Chondrocyte (in vitro differentiated cells): Measurements from ENCODE around the gene FBN2. TPM values are rescaled to one million over a fixed set of nuclear protein-coding genes. Genes with fewer than 3 reads are reported as not detected.

ENCODE experiments used
- DNase-seq: peaks from one replicate; pipeline ENCODE4 v3.0.0; 2021; ENCODE audit warnings: mixed read lengths, low spot score
- H3K27ac Mint-ChIP-seq: one replicate; pipeline ENCODE4 v1.8.0; 2021; ENCODE audit warnings: mild to moderate bottlenecking, moderate library complexity, mixed read lengths; ENCODE audit not compliant: unreplicated experiment
- H3K27me3 Mint-ChIP-seq: 2 replicates; pipeline ENCODE4 v1.8.0; 2021; ENCODE audit warnings: low read depth, mixed read lengths
- H3K36me3 Mint-ChIP-seq: 2 replicates; pipeline ENCODE4 v1.8.0; 2021; ENCODE audit warnings: low read depth, mixed read lengths
- H3K4me1 Mint-ChIP-seq: 2 replicates; pipeline ENCODE4 v1.8.0; 2021; ENCODE audit warnings: low read depth, mild to moderate bottlenecking, mixed read lengths
- H3K4me3 Mint-ChIP-seq: one replicate; pipeline ENCODE4 v1.8.0; 2021; ENCODE audit warnings: mild to moderate bottlenecking, moderate library complexity, mixed read lengths; ENCODE audit not compliant: unreplicated experiment
- H3K9me3 Mint-ChIP-seq: 2 replicates; pipeline ENCODE4 v1.8.0; 2021; ENCODE audit warnings: low read depth, mixed read lengths
- CTCF ChIP-seq: fragments of 200-600 bp; sonication (generic); IDR thresholded peaks from 2 replicates; pipeline ENCODE4 v1.5.0; 2021; ENCODE audit warnings: antibody characterized with exemption, mild to moderate bottlenecking, moderate library complexity
- total RNA-seq: library from RNA; stranded (reverse); gene quantifications from 3 replicates; pipeline ENCODE4 v1.2.1, GENCODE V29; 2021

FBN2 gene
- total RNA-seq, 1 donor from 2014 or later = 311 TPM

GRCh38 chr5:128414469-128414868, 123.6 kb downstream of the FBN2 start:
- H3K27me3 Mint-ChIP-seq = no peaks in the 10 kb centered on the region
- H3K27ac Mint-ChIP-seq = no peak overlapping the region
- H3K9me3 Mint-ChIP-seq = peaks cover 20% of the 10 kb centered on the region
- no peak for DNase-seq
- peaks cover 30% of the 10 kb centered on the region for H3K36me3 Mint-ChIP-seq
- H3K4me1 Mint-ChIP-seq = peaks cover 40% of the 10 kb centered on the region
- TF ChIP-seq CTCF = no peak
- no peak overlapping the region for H3K4me3 Mint-ChIP-seq

- TF ChIP-seq CTCF = no peak
- peak overlapping the region; percentile 46 for H3K27ac Mint-ChIP-seq
- peaks cover 28% of the 10 kb centered on the region for H3K36me3 Mint-ChIP-seq
- peaks cover 18% of the 10 kb centered on the region for H3K9me3 Mint-ChIP-seq
- no peak for DNase-seq
- no peaks in the 10 kb centered on the region for H3K27me3 Mint-ChIP-seq
- no peak overlapping the region for H3K4me3 Mint-ChIP-seq
- peaks cover 51% of the 10 kb centered on the region for H3K4me1 Mint-ChIP-seq
These were observed 124.7 kb downstream of the FBN2 start for GRCh38 chr5:128413356-128413755.

GRCh38 chr5:128412145-128412930, 125.7 kb downstream of the FBN2 start:
- no peak for DNase-seq
- H3K9me3 Mint-ChIP-seq = peaks cover 16% of the 10 kb centered on the region
- no peak for TF ChIP-seq CTCF
- no peaks in the 10 kb centered on the region for H3K27me3 Mint-ChIP-seq
- H3K27ac Mint-ChIP-seq = peak overlapping the region; percentile 46
- H3K4me3 Mint-ChIP-seq = no peak overlapping the region
- H3K4me1 Mint-ChIP-seq = peaks cover 57% of the 10 kb centered on the region
- H3K36me3 Mint-ChIP-seq = peaks cover 25% of the 10 kb centered on the region

GRCh38 chr5:128409166-128409800, 128.8 kb downstream of the FBN2 start:
- no peak for TF ChIP-seq CTCF
- peaks cover 66% of the 10 kb centered on the region for H3K4me1 Mint-ChIP-seq
- H3K27me3 Mint-ChIP-seq = no peaks in the 10 kb centered on the region
- H3K27ac Mint-ChIP-seq = peak overlapping the region; percentile 67
- H3K36me3 Mint-ChIP-seq = peaks cover 35% of the 10 kb centered on the region
- no peak for DNase-seq
- no peak overlapping the region for H3K4me3 Mint-ChIP-seq
- peaks cover 7% of the 10 kb centered on the region for H3K9me3 Mint-ChIP-seq

- H3K27ac Mint-ChIP-seq = peak overlapping the region; percentile 67
- TF ChIP-seq CTCF = no peak
- H3K4me1 Mint-ChIP-seq = peaks cover 62% of the 10 kb centered on the region
- H3K27me3 Mint-ChIP-seq = no peaks in the 10 kb centered on the region
- H3K4me3 Mint-ChIP-seq = no peak overlapping the region
- DNase-seq = no peak
- peaks cover 3% of the 10 kb centered on the region for H3K9me3 Mint-ChIP-seq
- peaks cover 32% of the 10 kb centered on the region for H3K36me3 Mint-ChIP-seq
These were observed 129.4 kb downstream of the FBN2 start for GRCh38 chr5:128408622-128409021.
